Choroid plexus epithelial cell (primary cell): ENCODE measurements around the gene NDUFC2.

ENCODE experiments used
- DNase-seq: peaks from one replicate; pipeline ENCODE4 v3.0.0-alpha.2; 2010; ENCODE audit warnings: low read depth
- H3K4me3 ChIP-seq: 2 replicates; pipeline ENCODE4 v1.5.1; 2011; ENCODE audit warnings: low read depth, mild to moderate bottlenecking, control low read depth, low read length, moderate library complexity
- CTCF ChIP-seq: conservative IDR thresholded peaks from 2 replicates; pipeline ENCODE4 v1.5.1; 2011; ENCODE audit warnings: low read depth, mild to moderate bottlenecking, control low read depth, inconsistent platforms, low read length, moderate library complexity

Gene NDUFC2

DNA sequence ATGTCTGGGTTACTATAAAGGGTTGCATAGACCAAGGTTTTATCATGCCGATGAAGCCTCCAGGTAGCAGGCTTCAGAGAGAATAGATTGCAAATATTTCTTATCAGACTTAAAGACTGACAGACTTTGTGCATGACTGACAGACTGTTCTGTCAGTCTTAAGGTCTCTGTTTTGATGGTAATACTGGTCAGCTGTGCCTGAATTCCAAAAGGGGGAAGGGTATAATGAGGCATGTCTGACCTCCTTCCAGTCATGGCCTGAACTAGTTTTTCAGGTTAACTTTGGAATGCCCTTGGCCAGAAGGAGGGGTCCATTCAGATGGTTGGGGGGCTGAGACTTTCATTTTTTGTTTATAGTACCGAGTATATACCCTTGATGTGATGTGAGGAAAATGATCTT is 51.9 kb downstream of the NDUFC2 start:
- no peak for DNase-seq
- no peak overlapping the region for H3K4me3 ChIP-seq
- TF ChIP-seq CTCF: no peak

DNA sequence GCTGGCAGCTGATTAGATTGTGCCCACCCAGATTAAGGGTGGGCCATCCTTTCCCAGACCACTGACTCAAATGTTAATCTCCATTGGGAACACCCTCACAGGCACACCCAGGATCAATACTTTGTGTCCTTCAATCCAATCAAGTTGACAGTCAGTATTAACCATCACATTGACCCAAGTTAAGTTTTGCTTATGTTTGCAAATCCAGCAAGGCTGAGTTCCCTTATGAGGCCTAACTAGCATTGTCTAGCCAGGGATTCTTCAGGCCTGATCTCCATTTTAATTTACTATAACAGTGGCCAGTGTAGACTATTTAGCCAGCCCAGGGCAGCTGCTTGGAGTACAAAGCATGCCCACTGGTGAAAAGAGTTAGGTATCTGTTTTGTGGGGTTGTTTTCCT is 54.3 kb downstream of the NDUFC2 start:
- no peak for TF ChIP-seq CTCF
- H3K4me3 ChIP-seq: no peak overlapping the region
- DNase-seq: no peak

DNA sequence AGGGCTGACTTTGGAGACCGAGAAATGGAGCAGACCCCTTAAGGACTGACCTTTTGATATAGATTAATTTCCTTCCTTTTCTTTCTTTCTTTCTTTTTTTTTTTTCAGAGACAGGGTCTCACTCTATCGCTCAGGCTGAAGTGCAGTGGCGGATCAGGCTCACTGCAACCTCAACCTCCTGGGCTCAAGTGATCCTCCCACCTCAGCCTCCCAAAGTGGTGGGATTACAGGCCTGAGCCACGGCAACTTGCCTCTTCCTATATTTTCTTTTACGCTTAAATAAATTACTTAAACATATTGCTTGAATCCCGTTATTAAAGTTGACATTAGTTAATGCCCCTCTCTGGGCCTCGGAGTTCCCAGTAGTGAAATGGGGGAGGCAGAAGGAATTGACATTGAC is 56.2 kb downstream of the NDUFC2 start:
- DNase-seq: no peak
- peak overlapping the region; percentile 69 for H3K4me3 ChIP-seq
- no peak for TF ChIP-seq CTCF

- H3K4me3 ChIP-seq: peak within 1 kb of the TSS; percentile 69
- no peak for DNase-seq
- no peak for TF ChIP-seq CTCF
Observed at GRCh38 chr11:78022397-78023396, 57.0 kb downstream of the NDUFC2 start, which contains the start of gene KCTD14. Gene KCTD14 (minus strand): TSS chr11:78023276. CDS start chr11:78023249, 27 bp downstream.

GRCh38 chr11:78021611-78022010 is 58.1 kb downstream of the NDUFC2 start:
- H3K4me3 ChIP-seq: no peak overlapping the region
- no peak for DNase-seq
- no peak for TF ChIP-seq CTCF

- TF ChIP-seq CTCF: no peak
Observed at GRCh38 chr11:78020246-78020645, 59.4 kb downstream of the NDUFC2 start.

DNA sequence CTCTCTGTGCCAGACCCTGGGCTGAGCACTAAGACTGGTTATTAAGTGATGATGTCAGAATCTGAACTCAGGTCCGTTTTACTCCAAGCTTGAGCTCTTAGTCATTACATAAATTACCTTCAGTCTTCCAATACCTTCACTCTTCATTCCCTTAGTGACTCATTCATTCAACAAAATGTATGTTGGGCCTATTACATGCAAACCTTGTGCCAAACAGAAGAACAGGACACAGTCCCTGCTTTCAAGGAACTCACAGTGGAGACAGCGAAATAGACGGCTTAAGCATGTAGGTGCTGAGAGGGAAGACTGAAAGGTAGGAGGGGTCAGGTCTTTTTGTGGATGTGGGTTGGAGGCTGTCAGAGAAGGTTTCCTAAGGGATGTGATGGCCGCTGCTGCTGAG is 59.9 kb downstream of the NDUFC2 start:
- no peak for TF ChIP-seq CTCF
- DNase-seq: no peak
- H3K4me3 ChIP-seq: no peak overlapping the region

More at GRCh38 chr11:78020246-78020645, 59.4 kb downstream of the NDUFC2 start:
- H3K4me3 ChIP-seq: no peak overlapping the region
- DNase-seq: no peak
